Effector memory CD4-positive, alpha-beta T cell (primary cell): ENCODE data around the gene ADAMTS2.

Experiments
- DNase-seq, 3 donors: peaks; one replicate each; pipeline ENCODE4 v3.0.0-alpha.2; 2020
- H3K27ac ChIP-seq: 2 replicates; pipeline ENCODE4 v1.7.0; 2013; ENCODE audit warnings: mild to moderate bottlenecking, low read length, moderate library complexity; ENCODE audit not compliant: insufficient read depth, poor library complexity, severe bottlenecking
- H3K27me3 ChIP-seq: replicated peaks from 2 replicates; pipeline ENCODE4 v1.7.0; 2013; ENCODE audit warnings: mild to moderate bottlenecking, low read length; ENCODE audit not compliant: insufficient read depth, control insufficient read depth, poor library complexity, severe bottlenecking
- H3K36me3 ChIP-seq: 2 replicates; pipeline ENCODE4 v1.7.0; 2013; ENCODE audit warnings: mild to moderate bottlenecking, low read length, moderate library complexity; ENCODE audit not compliant: control insufficient read depth, insufficient read depth
- H3K4me1 ChIP-seq: 2 replicates; pipeline ENCODE4 v1.7.0; 2013; ENCODE audit warnings: low read length, mild to moderate bottlenecking; ENCODE audit not compliant: control insufficient read depth, insufficient read depth, poor library complexity, severe bottlenecking
- H3K4me3 ChIP-seq: 2 replicates; pipeline ENCODE4 v1.7.0; 2013; ENCODE audit warnings: low read length, low read depth, mild to moderate bottlenecking; ENCODE audit not compliant: insufficient read depth, poor library complexity, severe bottlenecking
- H3K9me3 ChIP-seq: 2 replicates; pipeline ENCODE4 v1.7.0; 2013; ENCODE audit warnings: mild to moderate bottlenecking, low read length, moderate library complexity; ENCODE audit not compliant: control insufficient read depth

The ADAMTS2 gene

DNA sequence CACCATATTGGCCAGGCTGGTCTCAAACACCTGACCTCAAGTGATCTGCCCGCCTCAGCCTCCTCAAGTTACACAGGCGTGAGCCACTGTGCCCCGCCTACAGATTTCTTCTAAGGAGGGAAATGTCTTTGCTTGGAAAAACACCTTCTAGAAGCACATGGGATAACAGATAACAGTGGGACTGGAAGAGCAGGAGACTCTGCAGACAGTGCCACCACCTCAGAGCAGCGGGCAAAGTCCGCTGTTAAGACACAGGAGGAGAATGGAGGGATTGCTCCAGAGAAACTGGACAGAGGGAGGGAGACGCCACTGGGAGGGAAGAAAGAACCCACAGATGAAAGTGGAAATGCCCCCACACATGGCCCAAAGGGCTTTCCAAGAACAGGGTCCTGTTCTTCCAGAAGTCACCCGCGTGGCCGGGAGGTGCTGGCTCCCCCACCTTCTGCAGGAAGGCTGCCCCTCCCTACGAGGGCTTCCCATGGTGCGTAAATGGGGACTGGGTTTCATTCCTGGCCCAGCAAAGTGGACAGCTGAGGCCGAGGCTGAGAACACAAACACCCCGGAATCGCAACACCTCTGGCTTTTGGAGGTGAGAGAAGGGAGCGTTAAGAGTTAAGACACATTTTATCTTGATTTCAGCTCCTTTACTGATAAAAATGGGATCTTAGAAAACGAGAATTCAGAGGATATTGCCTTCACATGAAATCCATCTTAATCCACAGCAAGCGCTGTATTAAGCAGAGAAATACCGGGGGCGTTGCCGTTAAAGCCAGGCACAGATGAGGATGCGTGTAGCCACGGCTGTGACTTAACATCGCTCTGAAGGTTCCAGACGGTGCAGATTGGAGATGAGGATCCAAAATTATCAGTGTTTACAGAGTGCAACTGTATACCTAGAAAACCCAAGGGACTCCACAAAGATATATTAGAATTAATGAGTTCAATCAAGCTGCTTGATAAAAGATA is 11.2 kb downstream of the ADAMTS2 start:
- DNase-seq, result no peak
- H3K27ac ChIP-seq, result no peak overlapping the region
- H3K27me3 ChIP-seq, result no peaks in the 10 kb centered on the region
- no peaks in the 10 kb centered on the region for H3K36me3 ChIP-seq
- no peaks in the 10 kb centered on the region for H3K4me1 ChIP-seq
- no peaks in the 10 kb centered on the region for H3K9me3 ChIP-seq
- no peak overlapping the region for H3K4me3 ChIP-seq

DNA sequence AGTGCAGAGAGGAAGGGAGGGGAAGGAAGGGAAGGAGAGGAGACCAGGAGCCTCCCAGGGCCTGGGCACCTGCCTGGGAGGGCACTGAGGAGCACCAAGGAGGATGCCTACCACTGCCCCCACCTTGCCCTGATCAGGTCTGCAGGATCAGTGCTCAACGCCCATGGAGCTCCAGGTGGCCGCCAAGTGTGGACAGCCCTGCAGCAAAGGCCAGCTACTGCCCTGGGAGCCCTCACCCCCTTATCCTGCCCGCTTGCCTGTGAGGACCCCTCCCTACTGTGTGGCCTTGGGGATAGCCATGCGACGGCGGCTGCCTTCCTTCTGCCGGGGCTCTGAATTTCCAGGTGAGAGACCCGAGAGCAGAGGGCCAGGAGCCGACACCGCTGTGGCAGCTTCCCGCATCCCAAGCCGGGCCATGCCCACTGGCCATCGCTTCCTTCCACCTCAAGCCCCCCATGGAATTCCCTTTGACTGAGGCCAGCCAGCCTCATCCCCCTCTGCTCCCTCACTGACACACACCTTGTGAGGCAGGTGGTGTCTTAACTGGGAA is 12.4 kb downstream of the ADAMTS2 start:
- Histone ChIP-seq H3K4me1 (no peaks in the 10 kb centered on the region), H3K27ac (no peak overlapping the region), H3K9me3 (no peaks in the 10 kb centered on the region), H3K27me3 (no peaks in the 10 kb centered on the region), H3K4me3 (no peak overlapping the region), H3K36me3 (no peaks in the 10 kb centered on the region)
- DNase-seq, result no peak

- H3K27ac ChIP-seq, result no peak overlapping the region
- H3K4me3 ChIP-seq, result no peak overlapping the region
- H3K4me1 ChIP-seq, result no peaks in the 10 kb centered on the region
- no peaks in the 10 kb centered on the region for H3K9me3 ChIP-seq
- no peak for DNase-seq
- no peaks in the 10 kb centered on the region for H3K36me3 ChIP-seq
- H3K27me3 ChIP-seq, result no peaks in the 10 kb centered on the region
Observed at GRCh38 chr5:179331591-179332375, 13.5 kb downstream of the ADAMTS2 start.

- no peaks in the 10 kb centered on the region for H3K36me3 ChIP-seq
- H3K4me3 ChIP-seq, result no peak overlapping the region
- no peaks in the 10 kb centered on the region for H3K9me3 ChIP-seq
- H3K27me3 ChIP-seq, result no peaks in the 10 kb centered on the region
- no peak overlapping the region for H3K27ac ChIP-seq
- no peak for DNase-seq
- no peaks in the 10 kb centered on the region for H3K4me1 ChIP-seq
Observed at GRCh38 chr5:179330186-179330900, 14.9 kb downstream of the ADAMTS2 start.

GRCh38 chr5:179328291-179328690 is 17.0 kb downstream of the ADAMTS2 start:
- H3K27me3 ChIP-seq, result no peaks in the 10 kb centered on the region
- H3K4me3 ChIP-seq, result no peak overlapping the region
- H3K9me3 ChIP-seq, result no peaks in the 10 kb centered on the region
- no peaks in the 10 kb centered on the region for H3K4me1 ChIP-seq
- H3K36me3 ChIP-seq, result no peaks in the 10 kb centered on the region
- DNase-seq, result no peak
- no peak overlapping the region for H3K27ac ChIP-seq

DNA sequence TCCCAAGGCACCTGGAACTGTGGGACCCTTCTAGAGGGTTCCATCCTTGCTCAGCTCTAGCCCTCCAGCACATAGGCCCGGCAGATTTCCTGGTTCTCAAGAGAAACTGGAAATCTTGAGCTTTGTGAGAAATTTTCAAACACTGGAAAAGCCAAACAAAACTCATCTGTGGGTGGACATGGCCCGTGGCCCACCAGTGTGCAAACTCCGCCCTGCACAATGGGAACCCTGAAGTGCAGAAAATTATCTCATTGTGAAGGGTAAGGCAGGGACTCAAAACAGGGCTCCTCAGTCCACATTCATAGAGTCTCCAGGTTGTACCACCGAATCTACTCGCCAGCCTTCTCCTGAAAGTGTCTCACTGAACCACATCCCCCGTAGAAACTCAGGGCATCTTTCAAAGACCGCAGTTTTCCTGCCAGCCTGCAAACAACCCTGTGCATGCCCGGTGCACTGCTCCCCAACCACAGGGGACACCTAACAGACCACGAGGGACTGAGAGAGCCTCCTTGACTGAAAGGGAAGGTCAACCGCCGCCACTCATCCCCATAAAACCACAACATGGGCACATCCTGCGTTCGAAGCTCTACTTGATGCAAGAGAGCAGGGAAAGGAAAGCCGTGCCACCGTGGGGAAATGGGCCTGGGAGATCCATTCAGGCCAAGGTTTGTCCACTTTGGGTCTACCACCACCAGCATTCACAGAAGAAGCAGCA is 18.1 kb downstream of the ADAMTS2 start:
- Histone ChIP-seq H3K4me3 (no peak overlapping the region), H3K9me3 (no peaks in the 10 kb centered on the region), H3K27ac (no peak overlapping the region), H3K36me3 (no peaks in the 10 kb centered on the region), H3K27me3 (no peaks in the 10 kb centered on the region), H3K4me1 (no peaks in the 10 kb centered on the region)
- no peak for DNase-seq

DNA sequence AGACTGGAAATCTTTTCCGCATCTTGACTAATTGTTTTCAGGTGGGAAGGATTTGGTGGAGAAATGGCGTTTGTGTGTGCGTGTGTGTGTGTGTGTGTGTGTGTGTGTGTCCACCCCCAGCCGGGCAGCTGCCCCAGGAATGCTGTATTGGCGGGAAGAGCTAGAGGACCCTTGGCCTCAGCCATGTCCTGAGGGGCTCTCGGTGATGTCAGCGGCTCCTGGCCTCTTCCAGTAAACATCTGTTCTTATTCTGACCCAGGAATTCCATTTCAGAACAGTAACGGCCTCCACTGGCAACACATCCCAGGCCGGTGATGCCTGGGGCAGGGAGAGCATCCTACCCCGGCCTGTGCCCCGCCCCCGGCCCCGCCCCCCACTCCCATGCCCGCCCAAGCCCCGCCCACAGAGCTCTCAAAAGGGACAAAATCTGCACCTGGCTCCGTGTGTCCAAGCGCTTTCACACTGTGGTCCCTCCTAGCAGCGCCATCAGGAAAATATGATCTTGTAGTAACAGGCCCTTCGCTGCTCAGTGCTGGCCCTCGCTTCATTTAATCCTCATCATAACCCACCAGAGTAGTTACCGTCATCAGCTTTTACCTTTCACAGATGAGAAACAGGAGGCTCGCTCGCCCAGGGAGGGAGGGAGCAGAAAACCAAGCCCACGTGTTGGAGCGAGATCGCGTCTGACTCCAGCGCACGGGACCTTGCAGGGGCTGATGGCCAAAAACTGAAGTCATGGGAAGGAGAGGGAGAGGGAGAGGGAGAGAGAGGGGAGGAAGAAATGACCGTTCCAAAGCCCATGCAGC is 18.9 kb downstream of the ADAMTS2 start:
- no peaks in the 10 kb centered on the region for H3K36me3 ChIP-seq
- H3K4me3 ChIP-seq, result no peak overlapping the region
- H3K4me1 ChIP-seq, result no peaks in the 10 kb centered on the region
- no peaks in the 10 kb centered on the region for H3K27me3 ChIP-seq
- no peak overlapping the region for H3K27ac ChIP-seq
- DNase-seq, result no peak
- H3K9me3 ChIP-seq, result no peaks in the 10 kb centered on the region

DNA sequence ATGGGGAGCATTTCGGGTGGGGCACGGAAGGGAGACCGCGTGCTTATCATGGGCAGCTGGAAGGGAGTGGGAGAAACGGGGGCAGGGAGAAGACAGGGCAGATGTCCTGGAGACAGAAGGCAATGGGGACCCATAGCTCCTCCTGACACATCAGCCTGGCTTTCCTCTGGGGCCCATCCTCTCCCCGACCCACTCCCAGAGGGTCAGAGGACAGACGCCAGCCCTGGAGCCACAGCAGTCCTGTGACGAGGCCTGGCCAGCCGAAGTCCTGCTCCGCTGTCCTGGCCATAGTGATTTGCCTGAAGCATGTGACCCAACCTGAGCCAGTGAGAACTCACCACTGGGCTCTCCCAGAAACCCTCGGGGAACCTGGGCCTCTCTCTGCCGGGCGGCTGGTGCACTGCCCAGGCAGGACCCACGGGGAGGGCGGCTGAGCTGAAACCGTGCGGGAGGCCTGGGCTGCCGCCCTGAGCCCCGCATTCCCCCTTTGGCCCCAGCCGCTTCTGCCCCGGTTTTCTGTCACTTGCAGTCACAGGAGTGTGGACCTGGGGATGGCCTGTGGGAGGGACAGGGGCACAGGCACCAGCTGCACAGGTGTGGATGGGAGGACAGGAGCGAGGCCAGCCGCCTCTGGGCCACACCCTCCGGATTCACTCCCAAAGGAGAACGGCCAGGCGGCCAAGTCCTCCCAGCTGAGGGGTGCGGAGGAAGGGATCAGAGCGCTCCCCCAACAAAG is 19.8 kb downstream of the ADAMTS2 start:
- no peaks in the 10 kb centered on the region for H3K36me3 ChIP-seq
- H3K4me3 ChIP-seq, result no peak overlapping the region
- H3K27ac ChIP-seq, result no peak overlapping the region
- H3K4me1 ChIP-seq, result no peaks in the 10 kb centered on the region
- DNase-seq, result no peak
- no peaks in the 10 kb centered on the region for H3K27me3 ChIP-seq
- H3K9me3 ChIP-seq, result no peaks in the 10 kb centered on the region
